Panc1 (cell line): ENCODE results near the gene GRSF1. TPM values are rescaled to one million over a fixed set of nuclear protein-coding genes. Genes with fewer than 3 reads are reported as not detected.
"Not testable (repeated sequence)": the region's sequence is repeated elsewhere in the genome, so short reads cannot be mapped to it uniquely, and the experiment has no call there.

Experiments used
- ATAC-seq: fragments of 200-7000 bp; cut with Tn5 transposase; 2 replicates; pipeline ENCODE4 v1.9.1; 2020; ENCODE audit warnings: mild to moderate bottlenecking, moderate library complexity
- BruUV-seq: library from RNA; stranded (reverse); fragments of 400-500 nt; replicated peaks from 2 replicates; lab custom pipeline; 2021; lab: Mats Ljungman, UMichigan
- CTCF ChIA-PET: fragments of 300-600 bp; sonication (Branson Sonifier 250); formaldehyde crosslinking; loops from one replicate; lab custom pipeline; 2022; ENCODE audit warnings: antibody characterized with exemption; lab: Charles Lee
- POLR2A ChIA-PET: fragments of 300-600 bp; sonication (Branson Sonifier 250); formaldehyde crosslinking; loops from one replicate; lab custom pipeline; 2022; ENCODE audit warnings: antibody characterized with exemption; lab: Charles Lee
- DNase-seq: peaks from one replicate; pipeline ENCODE4 v3.0.0-alpha.2; 2010; ENCODE audit warnings: low read depth, low spot score
- H3K27ac ChIP-seq: 2 replicates; pipeline ENCODE4 v1.5.1; 2011; ENCODE audit warnings: mild to moderate bottlenecking, low read length, inconsistent platforms
- H3K27me3 ChIP-seq: fragments of 200-500 bp; sonication (Bioruptor generic); 2 replicates; pipeline ENCODE4 v1.6.0; 2014; ENCODE audit warnings: low read length, inconsistent platforms; ENCODE audit not compliant: control insufficient read depth, insufficient read depth
- H3K36me3 ChIP-seq: fragments of 200-500 bp; sonication (Bioruptor generic); 2 replicates; pipeline ENCODE4 v1.5.1; 2014; ENCODE audit warnings: inconsistent platforms, mild to moderate bottlenecking, low read length, moderate library complexity; ENCODE audit not compliant: control insufficient read depth, insufficient read depth
- H3K4me1 ChIP-seq: 2 replicates; pipeline ENCODE4 v1.5.1; 2011; ENCODE audit warnings: inconsistent platforms, mild to moderate bottlenecking, low read length, moderate library complexity; ENCODE audit not compliant: control insufficient read depth, insufficient read depth
- H3K4me3 ChIP-seq, 2 experiments: 2 replicates each; pipeline ENCODE4 v1.5.1; 2011 to 2012; ENCODE audit warnings: low read depth in 2 of 2, low read length in 2 of 2, mild to moderate bottlenecking in 2 of 2, inconsistent platforms in 1 of 2, moderate library complexity in 1 of 2
- H3K9me3 ChIP-seq: fragments of 200-500 bp; sonication (Bioruptor generic); 2 replicates; pipeline ENCODE4 v1.5.1; 2014; ENCODE audit warnings: low read depth, mild to moderate bottlenecking, inconsistent platforms, low read length, moderate library complexity; ENCODE audit not compliant: control insufficient read depth, insufficient read depth
- POLR2AphosphoS5 ChIP-seq: IDR thresholded peaks from 2 replicates; pipeline ENCODE4 v1.6.1; 2012; ENCODE audit warnings: mild to moderate bottlenecking, low read depth, low read length, moderate library complexity
- SIN3A ChIP-seq: IDR thresholded peaks from 2 replicates; pipeline ENCODE4 v1.6.1; 2012; ENCODE audit warnings: low read depth, mild to moderate bottlenecking, low read length, moderate library complexity, borderline replicate concordance; ENCODE audit not compliant: insufficient read depth
- TCF7L2 ChIP-seq: IDR thresholded peaks from 2 replicates; pipeline ENCODE4 v1.6.1; 2011; ENCODE audit warnings: mild to moderate bottlenecking, low read depth, low read length, inconsistent platforms
- in situ Hi-C: cut with HindIII; loops from 2 replicates; pipeline ENCODE4 v1.10.0; 2016; ENCODE audit warnings: low sequenced_read_pairs, low pct_unique_long_range_greater_than_20kb
- intact Hi-C: fragments of 100-400 bp; cut with micrococcal nuclease; formaldehyde crosslinking; loops from one replicate; pipeline ENCODE4 v1.10.0; 2022; ENCODE audit not compliant: unreplicated experiment
- total RNA-seq: library from RNA; stranded (reverse); gene quantifications from one replicate; pipeline ENCODE4 v1.2.1, GENCODE V29; 2021; ENCODE audit not compliant: unreplicated experiment
- TF ChIP-seq, protein P1 (sequence below), 2 experiments: IDR thresholded peaks; 2 replicates each; pipeline ENCODE4 v1.6.1; 2011 to 2012; ENCODE audit warnings: low read depth in 2 of 2, control low read depth in 1 of 2, low read length in 1 of 2, mild to moderate bottlenecking in 1 of 2, moderate library complexity in 1 of 2; ENCODE audit not compliant: insufficient read depth in 1 of 2
- TF ChIP-seq, protein P2 (sequence below): fragments of 450-650 bp; IDR thresholded peaks from 2 replicates; pipeline ENCODE4 v1.5.1; 2017; ENCODE audit warnings: mild to moderate bottlenecking

Gene GRSF1
- total RNA-seq, 1 experiment from 2014 or later = 59.9 TPM

DNA sequence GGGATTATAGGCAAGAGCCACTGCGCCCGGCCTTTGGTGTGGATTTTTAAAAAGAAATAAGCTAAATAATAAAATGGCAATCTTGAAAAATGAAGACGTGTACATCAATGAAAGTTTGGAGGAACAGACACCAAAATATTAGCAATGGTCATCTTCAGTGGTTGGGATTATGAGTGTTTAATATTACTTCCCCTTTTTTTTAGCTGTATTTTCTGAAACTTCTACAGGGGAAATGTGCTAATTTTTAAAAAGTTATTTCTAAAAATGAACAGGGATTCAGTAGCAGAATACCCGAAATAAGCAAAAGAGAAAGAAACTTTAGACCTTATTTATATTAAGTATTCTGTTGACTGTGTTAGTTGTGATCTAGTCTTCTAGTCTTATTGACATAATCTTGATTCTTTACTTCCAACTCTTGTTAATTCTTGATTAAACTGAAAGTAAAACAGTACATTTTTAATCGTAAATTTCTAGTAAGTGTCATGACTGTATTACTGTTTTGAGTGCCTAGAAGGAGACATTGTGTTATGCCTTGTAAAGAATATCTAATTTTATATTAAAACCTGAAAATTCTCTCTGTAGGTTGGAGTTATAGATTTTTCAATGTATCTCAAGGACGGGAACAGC, 66.6 kb downstream of the GRSF1 start:
- Histone ChIP-seq H3K9me3 (no peaks in the 10 kb centered on the region), H3K27ac (no peak overlapping the region), H3K4me1 (no peaks in the 10 kb centered on the region), H3K27me3 (no peaks in the 10 kb centered on the region), H3K4me3 (no peak overlapping the region), H3K36me3 (peaks cover 4% of the 10 kb centered on the region; the same call in 1 of the 2 replicates)
- TF ChIP-seq, protein P1, sequence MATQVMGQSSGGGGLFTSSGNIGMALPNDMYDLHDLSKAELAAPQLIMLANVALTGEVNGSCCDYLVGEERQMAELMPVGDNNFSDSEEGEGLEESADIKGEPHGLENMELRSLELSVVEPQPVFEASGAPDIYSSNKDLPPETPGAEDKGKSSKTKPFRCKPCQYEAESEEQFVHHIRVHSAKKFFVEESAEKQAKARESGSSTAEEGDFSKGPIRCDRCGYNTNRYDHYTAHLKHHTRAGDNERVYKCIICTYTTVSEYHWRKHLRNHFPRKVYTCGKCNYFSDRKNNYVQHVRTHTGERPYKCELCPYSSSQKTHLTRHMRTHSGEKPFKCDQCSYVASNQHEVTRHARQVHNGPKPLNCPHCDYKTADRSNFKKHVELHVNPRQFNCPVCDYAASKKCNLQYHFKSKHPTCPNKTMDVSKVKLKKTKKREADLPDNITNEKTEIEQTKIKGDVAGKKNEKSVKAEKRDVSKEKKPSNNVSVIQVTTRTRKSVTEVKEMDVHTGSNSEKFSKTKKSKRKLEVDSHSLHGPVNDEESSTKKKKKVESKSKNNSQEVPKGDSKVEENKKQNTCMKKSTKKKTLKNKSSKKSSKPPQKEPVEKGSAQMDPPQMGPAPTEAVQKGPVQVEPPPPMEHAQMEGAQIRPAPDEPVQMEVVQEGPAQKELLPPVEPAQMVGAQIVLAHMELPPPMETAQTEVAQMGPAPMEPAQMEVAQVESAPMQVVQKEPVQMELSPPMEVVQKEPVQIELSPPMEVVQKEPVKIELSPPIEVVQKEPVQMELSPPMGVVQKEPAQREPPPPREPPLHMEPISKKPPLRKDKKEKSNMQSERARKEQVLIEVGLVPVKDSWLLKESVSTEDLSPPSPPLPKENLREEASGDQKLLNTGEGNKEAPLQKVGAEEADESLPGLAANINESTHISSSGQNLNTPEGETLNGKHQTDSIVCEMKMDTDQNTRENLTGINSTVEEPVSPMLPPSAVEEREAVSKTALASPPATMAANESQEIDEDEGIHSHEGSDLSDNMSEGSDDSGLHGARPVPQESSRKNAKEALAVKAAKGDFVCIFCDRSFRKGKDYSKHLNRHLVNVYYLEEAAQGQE (IDR thresholded peaks at IDR 0.05; ENCODE audit: insufficient read depth in 1 of 2, low read depth in 2 of 2, low read length in 1 of 2) = no peak
- no peak for TF ChIP-seq SIN3A
- TF ChIP-seq POLR2AphosphoS5 = no peak
- intact Hi-C loops = no loop called here
- no peak for DNase-seq
- ATAC-seq = no peak
- in situ Hi-C loops = no loop called here
- ChIA-PET POLR2A (no interaction called here), CTCF (no interaction called here)
- no TSS peak for BruUV-seq

DNA sequence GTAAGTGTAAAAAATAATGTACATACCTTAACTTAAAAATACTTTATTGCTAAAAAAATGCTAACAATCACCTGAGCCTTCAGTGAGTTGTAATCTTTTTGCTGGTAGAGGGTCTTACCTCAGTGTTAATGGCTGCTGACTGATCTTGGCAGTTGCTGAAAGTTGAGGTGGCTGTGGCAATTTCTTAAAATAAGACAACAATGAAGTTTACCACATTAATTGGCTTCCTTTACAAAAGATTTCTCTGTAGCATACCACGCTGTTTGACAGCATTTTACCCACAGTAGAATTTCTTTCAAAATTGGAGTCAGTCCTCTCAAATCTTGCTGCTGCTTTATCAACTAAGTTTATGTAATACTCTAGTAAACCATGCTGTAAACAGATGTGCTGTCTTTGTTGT, 70.3 kb downstream of the GRSF1 start:
- intact Hi-C loops, H3K36me3 ChIP-seq, H3K4me3 ChIP-seq, CTCF ChIA-PET, in situ Hi-C loops, DNase-seq, H3K4me1 ChIP-seq, BruUV-seq, ATAC-seq, H3K9me3 ChIP-seq, POLR2A ChIA-PET, H3K27me3 ChIP-seq, H3K27ac ChIP-seq: not testable (repeated sequence)

DNA sequence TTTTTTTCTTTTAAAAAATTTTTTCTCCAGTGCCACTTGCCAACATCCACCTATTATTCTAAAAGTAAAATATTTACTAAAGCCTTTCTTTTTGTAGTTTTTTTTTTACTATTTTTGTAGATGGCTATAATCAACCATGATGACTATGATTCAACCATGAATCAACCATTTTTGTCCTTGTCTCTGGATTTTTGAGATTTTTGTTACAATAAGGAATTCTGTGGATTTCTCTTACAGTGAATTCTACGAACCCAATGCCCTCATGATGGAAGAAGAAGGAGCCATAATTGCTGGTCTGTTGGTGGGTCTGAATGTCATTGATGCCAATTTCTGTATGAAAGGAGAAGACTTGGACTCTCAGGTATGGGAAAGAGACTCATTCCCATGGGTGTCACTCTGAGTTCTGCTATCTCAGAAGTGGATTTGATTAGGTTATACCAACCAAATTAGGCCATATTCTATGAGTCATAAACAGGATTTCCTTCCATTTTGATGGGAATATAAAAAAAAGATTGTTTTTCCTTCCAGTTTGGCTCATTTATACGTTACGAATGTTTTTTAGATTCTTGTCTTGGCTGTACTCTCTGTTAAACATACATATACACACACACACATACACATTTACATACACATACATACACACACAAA, 71.3 kb downstream of the GRSF1 start:
- no TSS peak for BruUV-seq

More for the DNA sequence above, 71.3 kb downstream of the GRSF1 start:
- H3K27ac ChIP-seq = no peak overlapping the region
- H3K9me3 ChIP-seq = no peaks in the 10 kb centered on the region
- ChIA-PET POLR2A (no interaction called here), CTCF (no interaction called here)
- TF ChIP-seq, protein P1 (IDR thresholded peaks at IDR 0.05; ENCODE audit: insufficient read depth in 1 of 2, low read depth in 2 of 2, low read length in 1 of 2) = no peak
- no peak for TF ChIP-seq TCF7L2
- TF ChIP-seq POLR2AphosphoS5 = no peak
- TF ChIP-seq SIN3A = no peak
- TF ChIP-seq, protein P2, sequence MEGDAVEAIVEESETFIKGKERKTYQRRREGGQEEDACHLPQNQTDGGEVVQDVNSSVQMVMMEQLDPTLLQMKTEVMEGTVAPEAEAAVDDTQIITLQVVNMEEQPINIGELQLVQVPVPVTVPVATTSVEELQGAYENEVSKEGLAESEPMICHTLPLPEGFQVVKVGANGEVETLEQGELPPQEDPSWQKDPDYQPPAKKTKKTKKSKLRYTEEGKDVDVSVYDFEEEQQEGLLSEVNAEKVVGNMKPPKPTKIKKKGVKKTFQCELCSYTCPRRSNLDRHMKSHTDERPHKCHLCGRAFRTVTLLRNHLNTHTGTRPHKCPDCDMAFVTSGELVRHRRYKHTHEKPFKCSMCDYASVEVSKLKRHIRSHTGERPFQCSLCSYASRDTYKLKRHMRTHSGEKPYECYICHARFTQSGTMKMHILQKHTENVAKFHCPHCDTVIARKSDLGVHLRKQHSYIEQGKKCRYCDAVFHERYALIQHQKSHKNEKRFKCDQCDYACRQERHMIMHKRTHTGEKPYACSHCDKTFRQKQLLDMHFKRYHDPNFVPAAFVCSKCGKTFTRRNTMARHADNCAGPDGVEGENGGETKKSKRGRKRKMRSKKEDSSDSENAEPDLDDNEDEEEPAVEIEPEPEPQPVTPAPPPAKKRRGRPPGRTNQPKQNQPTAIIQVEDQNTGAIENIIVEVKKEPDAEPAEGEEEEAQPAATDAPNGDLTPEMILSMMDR = no peak
- H3K4me3 ChIP-seq = no peak overlapping the region
- H3K36me3 ChIP-seq = peaks cover 2% of the 10 kb centered on the region; the same call in 1 of the 2 replicates
- no peak for DNase-seq
- ATAC-seq = no peak
- H3K27me3 ChIP-seq = no peaks in the 10 kb centered on the region
- in situ Hi-C loops (no loop called here), intact Hi-C loops (no loop called here)
- H3K4me1 ChIP-seq = no peaks in the 10 kb centered on the region
